GM19395 (cell line): ENCODE measurements around the gene ZP2.
"Not testable (repeated sequence)": the region's sequence is repeated elsewhere in the genome, so short reads cannot be mapped to it uniquely, and the experiment has no call there.

Experiments used
- ATAC-seq: cut with Tn5 transposase; IDR thresholded peaks from one replicate; pipeline ENCODE4 v1.9.1; 2021; ENCODE audit warnings: mild to moderate bottlenecking, moderate library complexity; ENCODE audit not compliant: unreplicated experiment

Gene ZP2

GRCh38 chr16:21153124-21153729, 58.1 kb downstream of the ZP2 start:
- not testable (repeated sequence) for ATAC-seq

- not testable (repeated sequence) for ATAC-seq
Measured at GRCh38 chr16:21152160-21153030, 59.0 kb downstream of the ZP2 start.

- ATAC-seq = no peak
Measured at GRCh38 chr16:21150375-21151001, 60.9 kb downstream of the ZP2 start, which contains the start of gene DNAH3. DNAH3 (minus strand) TSS chr16:21150846; CDS start chr16:21150319, 527 bp downstream.
